GM23248 (cell line): ENCODE measurements around the gene MEIS2. TPM values are rescaled to one million over a fixed set of nuclear protein-coding genes. Genes with fewer than 3 reads are reported as not detected.

Experiments
- DNase-seq: peaks from one replicate; pipeline ENCODE4 v3.0.0-alpha.2; 2015
- H2AFZ ChIP-seq: fragments of 200-600 bp; sonication (generic); 2 replicates; pipeline ENCODE4 v1.6.1; 2016; ENCODE audit warnings: antibody characterized with exemption
- H3F3A ChIP-seq: fragments of 200-600 bp; sonication (generic); 2 replicates; pipeline ENCODE4 v1.6.1; 2016; ENCODE audit warnings: mild to moderate bottlenecking, antibody characterized with exemption, mixed run types; ENCODE audit not compliant: insufficient read depth
- H3K27ac ChIP-seq: fragments of 200-600 bp; sonication (generic); 2 replicates; pipeline ENCODE4 v1.5.1; 2016; ENCODE audit warnings: mild to moderate bottlenecking
- H3K27me3 ChIP-seq: fragments of 200-600 bp; sonication (generic); replicated peaks from 2 replicates; pipeline ENCODE4 v1.6.1; 2016; ENCODE audit warnings: mild to moderate bottlenecking; ENCODE audit not compliant: insufficient read depth
- H3K36me3 ChIP-seq: fragments of 200-600 bp; sonication (generic); 2 replicates; pipeline ENCODE4 v1.6.1; 2016; ENCODE audit warnings: low read depth, mild to moderate bottlenecking
- H3K4me1 ChIP-seq: fragments of 200-600 bp; sonication (generic); 2 replicates; pipeline ENCODE4 v1.6.1; 2016; ENCODE audit warnings: mild to moderate bottlenecking; ENCODE audit not compliant: insufficient read depth
- H3K4me2 ChIP-seq: fragments of 200-600 bp; sonication (generic); one replicate; pipeline ENCODE4 v1.6.1; 2016; ENCODE audit warnings: mild to moderate bottlenecking; ENCODE audit not compliant: unreplicated experiment
- H3K4me3 ChIP-seq: fragments of 200-600 bp; sonication (generic); 2 replicates; pipeline ENCODE4 v1.5.1; 2016; ENCODE audit warnings: mild to moderate bottlenecking
- H3K79me2 ChIP-seq: fragments of 200-600 bp; sonication (generic); 2 replicates; pipeline ENCODE4 v1.6.1; 2016; ENCODE audit warnings: mild to moderate bottlenecking; ENCODE audit not compliant: insufficient read depth
- H3K9ac ChIP-seq: fragments of 200-600 bp; sonication (generic); 2 replicates; pipeline ENCODE4 v1.6.1; 2016; ENCODE audit warnings: mild to moderate bottlenecking
- H3K9me2 ChIP-seq: fragments of 200-600 bp; sonication (generic); 2 replicates; pipeline ENCODE4 v1.6.1; 2016; ENCODE audit warnings: mixed run types, mild to moderate bottlenecking, moderate library complexity; ENCODE audit not compliant: insufficient read depth
- H3K9me3 ChIP-seq: fragments of 200-600 bp; sonication (generic); one replicate; pipeline ENCODE4 v1.6.1; 2017; ENCODE audit warnings: low read depth
- H4K20me1 ChIP-seq: fragments of 200-600 bp; sonication (generic); 2 replicates; pipeline ENCODE4 v1.6.0; 2016; ENCODE audit not compliant: insufficient read depth
- EZH2 ChIP-seq: fragments of 200-600 bp; sonication (generic); IDR thresholded peaks from 2 replicates; pipeline ENCODE4 v1.6.1; 2018; ENCODE audit warnings: antibody characterized with exemption, mild to moderate bottlenecking; ENCODE audit not compliant: insufficient read depth, poor library complexity, severe bottlenecking
- EZH2phosphoT487 ChIP-seq: fragments of 200-600 bp; sonication (generic); IDR thresholded peaks from 2 replicates; pipeline ENCODE4 v1.6.1; 2018; ENCODE audit warnings: antibody characterized with exemption, moderate library complexity, mild to moderate bottlenecking, low read depth; ENCODE audit not compliant: insufficient read depth
- WGBS, 2 experiments: methylation state at CpG; one replicate each; pipeline ENCODE4 v1.1.6; 2015 to 2017; ENCODE audit warnings: low lambda C conversion rate in 2 of 2, low coverage in 1 of 2; ENCODE audit errors: missing lambda C conversion rate in 2 of 2; 5-methylcytosine and 5-hydroxymethylcytosine counted together
- in situ Hi-C: fragments of 300-500 bp; cut with MboI; formaldehyde crosslinking; loops from 2 replicates; pipeline ENCODE4 v1.15.0; 2020
- polyA plus RNA-seq: library from polyadenylated mRNA; unstranded; fragments of >200 nt; fragmentation: Nextera tagmentation; extraction: Ambion mirVana; gene quantifications from 2 replicates; pipeline ENCODE4 v1.2.1, GENCODE V29; 2016
- total RNA-seq: library from RNA; depleted of rRNA; stranded (reverse); fragments of >200 nt; shearing (Covaris generic); gene quantifications from 2 replicates; pipeline ENCODE4 v1.2.3, GENCODE V29; 2014

The MEIS2 gene
- total and polyA plus RNA-seq, 2 experiments from 2014 or later = 23.7 to 24.1 TPM

DNA sequence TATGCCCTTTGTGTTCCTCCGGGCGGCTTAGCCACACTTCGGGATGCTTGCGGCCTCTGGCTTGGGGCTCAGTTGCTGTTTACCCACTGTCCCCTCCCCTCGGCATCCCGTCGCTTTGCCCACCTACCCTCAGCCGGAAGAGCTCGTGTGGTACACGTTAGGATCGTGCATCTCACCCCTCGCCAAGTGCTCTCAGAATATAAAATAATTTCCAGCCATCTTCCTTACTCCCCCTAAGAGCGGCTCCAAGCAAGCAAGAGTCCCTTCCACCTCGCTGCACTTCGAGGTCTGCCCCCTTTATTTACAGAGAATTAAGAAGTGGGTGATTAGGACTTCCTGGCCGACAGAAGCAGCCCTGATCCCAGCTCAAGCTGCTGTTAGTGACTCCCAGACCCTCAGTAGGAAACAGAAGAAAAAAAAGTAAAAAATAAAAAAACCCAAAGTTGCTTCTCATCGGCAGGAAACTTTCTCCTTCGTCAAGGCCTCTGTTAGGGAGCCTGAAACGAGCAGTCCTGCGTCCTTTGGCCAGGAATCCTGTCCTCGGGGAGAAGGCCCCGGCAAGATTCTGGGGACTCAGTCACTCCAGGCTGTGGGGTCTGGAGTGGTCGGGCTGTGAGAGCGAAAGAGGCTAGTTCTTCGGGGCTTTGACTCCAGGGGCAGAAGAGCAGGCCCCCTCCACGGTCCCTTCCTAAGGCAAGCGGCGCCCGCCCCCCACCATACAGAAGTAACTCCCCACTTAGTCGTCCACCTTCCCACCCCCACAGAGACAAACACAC is 3.0 kb downstream of the MEIS2 start:
- peak overlapping the region; percentile 80 for H2AFZ ChIP-seq
- TF ChIP-seq EZH2phosphoT487 = no peak
- TF ChIP-seq EZH2 = no peak
- peaks cover 15% of the 10 kb centered on the region for H3K36me3 ChIP-seq
- H3K79me2 ChIP-seq = peaks cover 76% of the 10 kb centered on the region
- H3K4me1 ChIP-seq = peaks cover 32% of the 10 kb centered on the region
- no peaks in the 10 kb centered on the region for H3K9me3 ChIP-seq
- H4K20me1 ChIP-seq = no peaks in the 10 kb centered on the region
- H3K4me2 ChIP-seq = peak overlapping the region; percentile 99
- peak overlapping the region; percentile 95 for H3K4me3 ChIP-seq
- H3K9ac ChIP-seq = peak overlapping the region; percentile 94
- in situ Hi-C loops = no loop called here
- 1 to 2% methylated on average over 29 to 30 of the region's 30 CpGs for WGBS, 2 experiments
- peak; percentile 63 for DNase-seq
- peak overlapping the region; percentile 92 for H3K27ac ChIP-seq
- peaks cover 25% of the 10 kb centered on the region for H3F3A ChIP-seq
- H3K9me2 ChIP-seq = no peaks in the 10 kb centered on the region
- no peaks in the 10 kb centered on the region for H3K27me3 ChIP-seq

DNA sequence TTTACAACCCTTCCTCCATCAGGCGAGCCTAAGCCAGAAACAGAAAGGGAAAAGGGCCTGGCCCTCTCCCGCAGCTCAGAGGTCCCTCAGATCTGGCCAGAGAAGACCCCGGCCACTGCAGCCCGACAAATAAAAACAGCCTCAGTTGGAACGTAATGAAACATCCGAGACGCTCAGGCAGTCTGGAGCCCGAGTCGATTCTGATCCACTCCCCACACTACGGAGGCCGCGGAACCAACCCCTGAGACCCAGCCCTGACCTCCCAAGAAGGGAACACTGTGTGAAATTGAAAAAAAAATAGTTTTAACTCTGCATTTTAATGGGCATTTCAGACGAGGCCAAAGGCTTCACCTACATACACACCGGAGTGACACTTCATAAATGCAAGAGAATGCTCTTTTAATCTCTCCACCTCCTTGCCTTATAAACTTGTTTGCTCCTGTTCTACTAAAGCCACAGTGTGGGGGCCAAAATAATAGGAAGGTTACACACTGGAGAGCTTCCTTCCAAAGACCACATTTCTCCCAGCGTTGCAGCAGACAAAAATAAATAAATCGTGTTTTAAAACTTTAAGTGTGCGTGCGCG is 3.7 kb downstream of the MEIS2 start:
- 2% methylated on average over 19 of the region's 19 CpGs for WGBS, 2 experiments
- Histone ChIP-seq H3K9me2 (no peaks in the 10 kb centered on the region), H3K27ac (peak overlapping the region; percentile 92), H3F3A (peaks cover 30% of the 10 kb centered on the region), H3K27me3 (no peaks in the 10 kb centered on the region), H3K9ac (peak overlapping the region; percentile 94), H3K79me2 (peaks cover 81% of the 10 kb centered on the region), H3K9me3 (no peaks in the 10 kb centered on the region), H3K4me3 (peak overlapping the region; percentile 95), H3K36me3 (peaks cover 22% of the 10 kb centered on the region), H2AFZ (peak overlapping the region; percentile 80), H3K4me1 (peaks cover 38% of the 10 kb centered on the region), H4K20me1 (no peaks in the 10 kb centered on the region), H3K4me2 (peak overlapping the region; percentile 99)
- in situ Hi-C loops = no loop called here
- peak; percentile 41 for DNase-seq
- TF ChIP-seq EZH2 (no peak), EZH2phosphoT487 (0 out of 2 replicates have a peak, but pooled peaks have one; percentile 28)

DNA sequence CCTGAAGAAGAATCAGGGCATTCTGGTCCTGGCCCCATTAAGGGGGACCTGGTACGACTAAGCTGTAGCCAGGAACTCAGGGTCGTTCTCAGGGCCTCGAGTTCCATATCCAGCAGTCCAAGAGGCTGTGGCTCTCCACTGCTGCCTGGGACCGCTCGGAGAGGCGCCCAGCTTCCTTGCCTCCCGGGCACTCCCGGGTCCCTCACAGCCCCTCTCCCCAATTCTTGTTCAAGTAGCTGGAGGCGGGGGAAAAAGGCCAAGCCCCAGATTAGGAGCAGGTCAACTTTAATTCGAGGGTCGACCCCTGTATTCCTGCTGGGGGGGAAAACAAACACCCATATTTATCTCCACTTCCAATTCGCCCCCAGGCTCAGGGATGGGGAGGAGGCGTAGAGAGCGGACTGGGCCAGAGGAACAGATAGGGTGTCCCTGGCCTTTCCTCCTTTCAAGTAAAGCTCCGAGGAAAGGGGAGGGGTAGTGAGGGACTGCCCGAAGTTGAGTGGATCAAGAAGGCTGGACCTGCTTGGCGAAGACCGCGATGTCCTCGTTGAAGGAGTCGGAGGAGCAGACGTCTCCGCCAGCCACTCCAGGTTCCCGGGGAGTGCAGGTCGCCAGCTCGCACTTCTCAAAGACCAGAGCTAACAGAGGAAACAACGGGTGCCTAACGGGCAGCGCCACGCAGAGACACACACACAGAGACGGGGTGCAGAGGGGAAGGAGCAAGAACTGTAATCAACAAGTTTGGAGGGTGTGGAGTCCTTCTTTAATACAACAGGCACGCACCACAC is 4.4 kb downstream of the MEIS2 start:
- Histone ChIP-seq H3K36me3 (peaks cover 26% of the 10 kb centered on the region), H4K20me1 (no peaks in the 10 kb centered on the region; the same call in 1 of the 2 replicates)
- DNase-seq = peak; percentile 47

More for the DNA sequence above, 4.4 kb downstream of the MEIS2 start:
- peak overlapping the region; percentile 95 for H3K4me3 ChIP-seq
- no peaks in the 10 kb centered on the region for H3K9me2 ChIP-seq
- peak overlapping the region; percentile 80 for H2AFZ ChIP-seq
- WGBS, 2 experiments = 51 to 58% methylated on average over 31 to 32 of the region's 32 CpGs
- H3K9me3 ChIP-seq = no peaks in the 10 kb centered on the region
- peak overlapping the region; percentile 99 for H3K4me2 ChIP-seq
- H3K9ac ChIP-seq = peak overlapping the region; percentile 94
- H3K27me3 ChIP-seq = no peaks in the 10 kb centered on the region
- peaks cover 88% of the 10 kb centered on the region for H3K79me2 ChIP-seq
- in situ Hi-C loops = no loop called here
- H3K4me1 ChIP-seq = peaks cover 40% of the 10 kb centered on the region
- peak overlapping the region; percentile 92 for H3K27ac ChIP-seq
- H3F3A ChIP-seq = peaks cover 31% of the 10 kb centered on the region
- TF ChIP-seq EZH2 = no peak
- no peak for TF ChIP-seq EZH2phosphoT487
